ENCODE results near the gene USP21. TPM values are rescaled to one million over a fixed set of nuclear protein-coding genes. Genes with fewer than 3 reads are reported as not detected.

The USP21 gene
- polyA plus RNA-seq, 1 donor from 2014 or later = 20.2 TPM

DNA sequence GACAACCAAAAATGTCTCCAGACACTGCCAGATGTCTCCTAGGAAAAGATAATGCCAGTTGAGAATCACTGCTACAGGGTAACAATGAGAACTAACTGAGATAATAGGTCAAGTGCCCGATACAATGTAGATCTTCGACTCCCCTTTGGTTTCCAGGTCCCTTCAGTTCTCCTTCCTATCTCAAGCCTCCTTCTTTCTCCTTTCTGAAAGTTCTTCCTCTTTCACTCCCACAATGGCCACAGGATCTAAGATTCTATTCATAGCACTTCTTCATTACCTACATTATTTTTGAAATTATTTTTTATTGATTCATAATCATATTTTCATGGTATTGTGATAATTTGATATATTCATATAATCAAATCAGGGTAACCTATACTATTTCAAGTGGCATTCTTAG, 47.8 kb upstream of the USP21 start:
- H2AFZ ChIP-seq (ENCODE audit: low read depth, low read length) = no peak overlapping the region
- H3F3A ChIP-seq (ENCODE audit: insufficient read depth, low read length, poor library complexity, severe bottlenecking) = no peaks in the 10 kb centered on the region
- no peak overlapping the region for H3K27ac ChIP-seq (ENCODE audit: low read length)
- no peak overlapping the region for H3K9ac ChIP-seq (ENCODE audit: low read length)
- no peaks in the 10 kb centered on the region for H3K9me2 ChIP-seq (ENCODE audit: insufficient read depth, low read length)
- H3K27me3 ChIP-seq (ENCODE audit: insufficient read depth, low read depth, low read length) = no peaks in the 10 kb centered on the region
- no peaks in the 10 kb centered on the region for H3K36me3 ChIP-seq (ENCODE audit: insufficient read depth, low read length)
- no peak overlapping the region for H3K4me2 ChIP-seq (ENCODE audit: low read length)
- H3K9me3 ChIP-seq (ENCODE audit: low read length) = no peaks in the 10 kb centered on the region
- H3K4me3 ChIP-seq (ENCODE audit: low read length) = no peak overlapping the region
- peaks cover 47% of the 10 kb centered on the region for H3K79me2 ChIP-seq (replicated peaks; ENCODE audit: insufficient read depth, low read length)
- no peaks in the 10 kb centered on the region for H4K20me1 ChIP-seq (ENCODE audit: insufficient read depth)
- TF ChIP-seq EZH2 (IDR thresholded peaks at IDR 0.05; ENCODE audit: borderline replicate concordance, insufficient read depth, low read length, poor library complexity, severe bottlenecking) (no peak), RAD21 (conservative IDR thresholded peaks at IDR 0.05) (no peak), EP300 (conservative IDR thresholded peaks at IDR 0.05; ENCODE audit: poor library complexity, severe bottlenecking) (no peak), TAF1 (IDR thresholded peaks at IDR 0.05; ENCODE audit: low read depth) (no peak), MXI1 (conservative IDR thresholded peaks at IDR 0.05; ENCODE audit: poor library complexity, severe bottlenecking) (no peak), SMC3 (conservative IDR thresholded peaks at IDR 0.05; ENCODE audit: poor library complexity) (no peak), POLR2AphosphoS5 (IDR thresholded peaks at IDR 0.05) (no peak)
- TF ChIP-seq, protein P1, sequence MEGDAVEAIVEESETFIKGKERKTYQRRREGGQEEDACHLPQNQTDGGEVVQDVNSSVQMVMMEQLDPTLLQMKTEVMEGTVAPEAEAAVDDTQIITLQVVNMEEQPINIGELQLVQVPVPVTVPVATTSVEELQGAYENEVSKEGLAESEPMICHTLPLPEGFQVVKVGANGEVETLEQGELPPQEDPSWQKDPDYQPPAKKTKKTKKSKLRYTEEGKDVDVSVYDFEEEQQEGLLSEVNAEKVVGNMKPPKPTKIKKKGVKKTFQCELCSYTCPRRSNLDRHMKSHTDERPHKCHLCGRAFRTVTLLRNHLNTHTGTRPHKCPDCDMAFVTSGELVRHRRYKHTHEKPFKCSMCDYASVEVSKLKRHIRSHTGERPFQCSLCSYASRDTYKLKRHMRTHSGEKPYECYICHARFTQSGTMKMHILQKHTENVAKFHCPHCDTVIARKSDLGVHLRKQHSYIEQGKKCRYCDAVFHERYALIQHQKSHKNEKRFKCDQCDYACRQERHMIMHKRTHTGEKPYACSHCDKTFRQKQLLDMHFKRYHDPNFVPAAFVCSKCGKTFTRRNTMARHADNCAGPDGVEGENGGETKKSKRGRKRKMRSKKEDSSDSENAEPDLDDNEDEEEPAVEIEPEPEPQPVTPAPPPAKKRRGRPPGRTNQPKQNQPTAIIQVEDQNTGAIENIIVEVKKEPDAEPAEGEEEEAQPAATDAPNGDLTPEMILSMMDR (IDR thresholded peaks at IDR 0.05; ENCODE audit: poor library complexity, severe bottlenecking) = no peak
- TF ChIP-seq, protein P2, sequence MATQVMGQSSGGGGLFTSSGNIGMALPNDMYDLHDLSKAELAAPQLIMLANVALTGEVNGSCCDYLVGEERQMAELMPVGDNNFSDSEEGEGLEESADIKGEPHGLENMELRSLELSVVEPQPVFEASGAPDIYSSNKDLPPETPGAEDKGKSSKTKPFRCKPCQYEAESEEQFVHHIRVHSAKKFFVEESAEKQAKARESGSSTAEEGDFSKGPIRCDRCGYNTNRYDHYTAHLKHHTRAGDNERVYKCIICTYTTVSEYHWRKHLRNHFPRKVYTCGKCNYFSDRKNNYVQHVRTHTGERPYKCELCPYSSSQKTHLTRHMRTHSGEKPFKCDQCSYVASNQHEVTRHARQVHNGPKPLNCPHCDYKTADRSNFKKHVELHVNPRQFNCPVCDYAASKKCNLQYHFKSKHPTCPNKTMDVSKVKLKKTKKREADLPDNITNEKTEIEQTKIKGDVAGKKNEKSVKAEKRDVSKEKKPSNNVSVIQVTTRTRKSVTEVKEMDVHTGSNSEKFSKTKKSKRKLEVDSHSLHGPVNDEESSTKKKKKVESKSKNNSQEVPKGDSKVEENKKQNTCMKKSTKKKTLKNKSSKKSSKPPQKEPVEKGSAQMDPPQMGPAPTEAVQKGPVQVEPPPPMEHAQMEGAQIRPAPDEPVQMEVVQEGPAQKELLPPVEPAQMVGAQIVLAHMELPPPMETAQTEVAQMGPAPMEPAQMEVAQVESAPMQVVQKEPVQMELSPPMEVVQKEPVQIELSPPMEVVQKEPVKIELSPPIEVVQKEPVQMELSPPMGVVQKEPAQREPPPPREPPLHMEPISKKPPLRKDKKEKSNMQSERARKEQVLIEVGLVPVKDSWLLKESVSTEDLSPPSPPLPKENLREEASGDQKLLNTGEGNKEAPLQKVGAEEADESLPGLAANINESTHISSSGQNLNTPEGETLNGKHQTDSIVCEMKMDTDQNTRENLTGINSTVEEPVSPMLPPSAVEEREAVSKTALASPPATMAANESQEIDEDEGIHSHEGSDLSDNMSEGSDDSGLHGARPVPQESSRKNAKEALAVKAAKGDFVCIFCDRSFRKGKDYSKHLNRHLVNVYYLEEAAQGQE (IDR thresholded peaks at IDR 0.05; ENCODE audit: borderline replicate concordance) = no peak

DNA sequence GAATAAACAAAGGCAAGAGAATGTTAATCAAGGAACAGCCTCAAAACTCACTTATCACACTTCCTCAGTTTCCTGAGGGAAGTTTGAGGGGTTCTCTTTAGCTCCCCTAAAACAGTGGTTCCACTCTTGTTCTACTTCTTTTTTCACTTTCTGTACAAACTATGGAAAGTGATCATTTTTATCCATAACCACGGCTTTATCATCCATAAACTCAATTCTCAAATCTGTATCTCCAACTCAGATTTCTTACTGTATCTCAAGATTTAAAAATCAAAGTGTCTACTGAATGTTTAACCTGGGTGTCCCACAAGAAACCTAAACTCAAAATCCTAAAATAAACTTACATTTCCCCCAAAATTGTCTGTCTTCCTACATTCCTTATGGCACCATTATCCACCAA, 45.4 kb upstream of the USP21 start:
- no peak for TF ChIP-seq SMC3 (conservative IDR thresholded peaks at IDR 0.05; ENCODE audit: poor library complexity)
- TF ChIP-seq MXI1 (conservative IDR thresholded peaks at IDR 0.05; ENCODE audit: poor library complexity, severe bottlenecking) = no peak
- no peak for TF ChIP-seq TAF1 (IDR thresholded peaks at IDR 0.05; ENCODE audit: low read depth)
- no peak for TF ChIP-seq EZH2 (IDR thresholded peaks at IDR 0.05; ENCODE audit: borderline replicate concordance, insufficient read depth, low read length, poor library complexity, severe bottlenecking)
- TF ChIP-seq POLR2AphosphoS5 (IDR thresholded peaks at IDR 0.05) = no peak
- TF ChIP-seq, protein P2 (IDR thresholded peaks at IDR 0.05; ENCODE audit: borderline replicate concordance) = no peak
- TF ChIP-seq, protein P1 (IDR thresholded peaks at IDR 0.05; ENCODE audit: poor library complexity, severe bottlenecking) = no peak
- TF ChIP-seq RAD21 (conservative IDR thresholded peaks at IDR 0.05) = no peak
- TF ChIP-seq EP300 (conservative IDR thresholded peaks at IDR 0.05; ENCODE audit: poor library complexity, severe bottlenecking) = no peak
- H3K36me3 ChIP-seq (ENCODE audit: insufficient read depth, low read length) = no peaks in the 10 kb centered on the region
- no peak overlapping the region for H3K27ac ChIP-seq (ENCODE audit: low read length)
- H3K9ac ChIP-seq (ENCODE audit: low read length) = no peak overlapping the region
- H2AFZ ChIP-seq (ENCODE audit: low read depth, low read length) = no peak overlapping the region
- H3K4me3 ChIP-seq (ENCODE audit: low read length) = no peak overlapping the region
- H3K9me2 ChIP-seq (ENCODE audit: insufficient read depth, low read length) = no peaks in the 10 kb centered on the region
- no peaks in the 10 kb centered on the region for H3K27me3 ChIP-seq (ENCODE audit: insufficient read depth, low read depth, low read length)
- H4K20me1 ChIP-seq (ENCODE audit: insufficient read depth) = no peaks in the 10 kb centered on the region
- no peak overlapping the region for H3K4me2 ChIP-seq (ENCODE audit: low read length)
- no peaks in the 10 kb centered on the region for H3K9me3 ChIP-seq (ENCODE audit: low read length)
- H3K79me2 ChIP-seq (replicated peaks; ENCODE audit: insufficient read depth, low read length) = peaks cover 58% of the 10 kb centered on the region
- no peaks in the 10 kb centered on the region for H3F3A ChIP-seq (ENCODE audit: insufficient read depth, low read length, poor library complexity, severe bottlenecking)

Measured in neural cell (in vitro differentiated cells).